ENCODE measurements around the gene MRPS2.

Gene MRPS2

GRCh38 chr9:135500071-135500524 lies 384 bp upstream of the MRPS2 start:
- 0% methylated on average over 27 of the region's 29 CpGs for WGBS (ENCODE audit: insufficient coverage)
- Histone ChIP-seq H3K27ac (ENCODE audit: insufficient read depth in 1 of 2, low read depth in 1 of 2, low read length in 2 of 2, poor library complexity in 1 of 2, severe bottlenecking in 2 of 2) (no peak overlapping the region), H3K4me3 (ENCODE audit: control insufficient read depth in 1 of 7, extremely low read depth in 1 of 7, insufficient read depth in 4 of 7, low read depth in 2 of 7, low read length in 6 of 7) (peak overlapping the region; percentile 50 to 92 (median 75)), H3K9me3 (ENCODE audit: control extremely low read depth in 1 of 5, control insufficient read depth in 4 of 5, insufficient read depth in 2 of 5, low read depth in 1 of 5, low read length in 4 of 5) (no peaks in the 10 kb centered on the region), H3K36me3 (ENCODE audit: control insufficient read depth in 4 of 4, insufficient read depth in 4 of 4, low read length in 3 of 4) (peaks cover 0 to 35% (median 26%) of the 10 kb centered on the region in 4 experiments), H3K27me3 (replicated peaks in 2 of 5; ENCODE audit: control insufficient read depth in 4 of 5, insufficient read depth in 5 of 5, low read length in 4 of 5) (peaks cover 0 to 10% (median 0%) of the 10 kb centered on the region in 5 experiments), H3K4me1 (ENCODE audit: control extremely low read depth in 1 of 4, control insufficient read depth in 4 of 4, insufficient read depth in 4 of 4, low read length in 3 of 4) (peaks cover 0 to 32% (median 29%) of the 10 kb centered on the region in 4 experiments)
- ChIA-PET CTCF (interaction anchor here (2.2 kb wide), 1 partner anchor 9 kb away, joined by 6 read pairs; no protein-coding TSS in a partner anchor), POLR2A (no interaction called here)
- peak in 2 of 3 donors; percentile 9 to 26 for DNase-seq

DNA sequence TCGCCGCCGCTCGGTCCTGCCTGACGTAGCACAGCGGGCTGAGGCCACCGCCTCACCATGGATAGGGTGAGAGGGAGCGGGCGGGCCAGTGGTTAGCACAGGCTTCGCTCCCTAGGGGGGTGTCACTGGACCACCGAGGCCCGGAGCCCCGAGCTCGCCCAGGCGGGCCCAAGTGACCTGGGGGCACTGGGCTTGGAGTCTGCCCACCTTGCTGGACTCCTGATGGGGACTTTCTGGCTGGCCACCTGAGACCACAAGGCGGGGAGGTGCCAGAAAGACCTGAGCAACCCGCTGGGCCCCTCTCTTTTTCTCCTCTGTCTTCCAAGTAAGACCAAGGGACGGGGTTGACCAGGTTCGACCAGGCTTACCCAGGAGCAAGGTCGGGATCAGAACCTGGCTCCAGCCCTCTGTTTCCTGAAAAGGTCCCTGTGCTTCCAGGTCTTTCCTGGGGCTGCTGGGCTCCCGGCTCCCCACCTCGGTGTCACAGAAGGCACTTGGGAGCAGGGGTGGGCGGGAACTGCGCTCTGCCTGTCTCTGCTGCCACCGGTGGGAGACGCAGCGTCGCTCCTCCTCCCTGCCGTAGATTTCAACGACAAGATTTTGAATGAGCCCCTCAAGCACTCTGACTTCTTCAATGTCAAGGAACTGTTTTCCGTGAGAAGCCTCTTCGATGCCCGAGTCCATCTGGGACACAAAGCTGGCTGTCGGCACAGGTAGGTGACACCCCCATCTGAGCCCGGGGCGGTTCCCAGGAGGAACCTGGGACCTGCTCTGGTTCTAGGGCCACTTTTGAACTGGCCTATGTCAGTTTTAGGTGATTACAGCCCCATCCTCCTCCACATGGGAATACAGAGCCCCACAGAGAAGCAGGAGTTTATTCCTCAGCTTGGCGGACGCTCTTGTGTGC lies 1.0 kb downstream of the MRPS2 start:
- POLR2A ChIA-PET, result no interaction called here
- no peaks in the 10 kb centered on the region for H3K9me3 ChIP-seq (ENCODE audit: control extremely low read depth in 1 of 5, control insufficient read depth in 4 of 5, insufficient read depth in 2 of 5, low read depth in 1 of 5, low read length in 4 of 5)
- peaks cover 0 to 32% (median 29%) of the 10 kb centered on the region in 4 experiments for H3K4me1 ChIP-seq (ENCODE audit: control extremely low read depth in 1 of 4, control insufficient read depth in 4 of 4, insufficient read depth in 4 of 4, low read length in 3 of 4)
- CTCF ChIA-PET, result interaction anchor here (1.2 kb wide), 1 partner anchor 38 kb away, joined by 3 read pairs; no protein-coding TSS in a partner anchor
- peak overlapping the region; percentile 54 to 82 for H3K27ac ChIP-seq (ENCODE audit: insufficient read depth in 1 of 2, low read depth in 1 of 2, low read length in 2 of 2, poor library complexity in 1 of 2, severe bottlenecking in 2 of 2)
- DNase-seq, result no peak
- H3K27me3 ChIP-seq (replicated peaks in 2 of 5; ENCODE audit: control insufficient read depth in 4 of 5, insufficient read depth in 5 of 5, low read length in 4 of 5), result peaks cover 0 to 10% (median 0%) of the 10 kb centered on the region in 5 experiments
- WGBS (ENCODE audit: insufficient coverage), result 56% methylated on average over 32 of the region's 38 CpGs
- peak overlapping the region; percentile 50 to 92 (median 75) for H3K4me3 ChIP-seq (ENCODE audit: control insufficient read depth in 1 of 7, extremely low read depth in 1 of 7, insufficient read depth in 4 of 7, low read depth in 2 of 7, low read length in 6 of 7)
- H3K36me3 ChIP-seq (ENCODE audit: control insufficient read depth in 4 of 4, insufficient read depth in 4 of 4, low read length in 3 of 4), result peaks cover 0 to 41% (median 29%) of the 10 kb centered on the region in 4 experiments

GRCh38 chr9:135502168-135502872 lies 1.8 kb downstream of the MRPS2 start:
- 98% methylated on average over 14 of the region's 15 CpGs for WGBS (ENCODE audit: insufficient coverage)
- ChIA-PET POLR2A (no interaction called here), CTCF (interaction anchor here (1.2 kb wide), 1 partner anchor 39 kb away, joined by 3 read pairs; no protein-coding TSS in a partner anchor)
- DNase-seq, result no peak
- Histone ChIP-seq H3K36me3 (ENCODE audit: control insufficient read depth in 4 of 4, insufficient read depth in 4 of 4, low read length in 3 of 4) (peaks cover 0 to 41% (median 29%) of the 10 kb centered on the region in 4 experiments), H3K27ac (ENCODE audit: insufficient read depth in 1 of 2, low read depth in 1 of 2, low read length in 2 of 2, poor library complexity in 1 of 2, severe bottlenecking in 2 of 2) (peak overlapping the region in 1 of 2 experiments; percentile 82), H3K4me3 (ENCODE audit: control insufficient read depth in 1 of 7, extremely low read depth in 1 of 7, insufficient read depth in 4 of 7, low read depth in 2 of 7, low read length in 6 of 7) (peak overlapping the region in 1 of 7 experiments; percentile 74), H3K27me3 (replicated peaks in 2 of 5; ENCODE audit: control insufficient read depth in 4 of 5, insufficient read depth in 5 of 5, low read length in 4 of 5) (peaks cover 0 to 10% (median 0%) of the 10 kb centered on the region in 5 experiments), H3K4me1 (ENCODE audit: control extremely low read depth in 1 of 4, control insufficient read depth in 4 of 4, insufficient read depth in 4 of 4, low read length in 3 of 4) (peaks cover 0 to 32% (median 29%) of the 10 kb centered on the region in 4 experiments), H3K9me3 (ENCODE audit: control extremely low read depth in 1 of 5, control insufficient read depth in 4 of 5, insufficient read depth in 2 of 5, low read depth in 1 of 5, low read length in 4 of 5) (no peaks in the 10 kb centered on the region)

GRCh38 chr9:135502873-135503321 lies 2.4 kb downstream of the MRPS2 start:
- Histone ChIP-seq H3K4me1 (ENCODE audit: control extremely low read depth in 1 of 4, control insufficient read depth in 4 of 4, insufficient read depth in 4 of 4, low read length in 3 of 4) (peaks cover 0 to 32% (median 29%) of the 10 kb centered on the region in 4 experiments), H3K27me3 (replicated peaks in 2 of 5; ENCODE audit: control insufficient read depth in 4 of 5, insufficient read depth in 5 of 5, low read length in 4 of 5) (peaks cover 0 to 8% (median 0%) of the 10 kb centered on the region in 5 experiments), H3K9me3 (ENCODE audit: control extremely low read depth in 1 of 5, control insufficient read depth in 4 of 5, insufficient read depth in 2 of 5, low read depth in 1 of 5, low read length in 4 of 5) (no peaks in the 10 kb centered on the region), H3K36me3 (ENCODE audit: control insufficient read depth in 4 of 4, insufficient read depth in 4 of 4, low read length in 3 of 4) (peaks cover 0 to 41% (median 29%) of the 10 kb centered on the region in 4 experiments), H3K27ac (ENCODE audit: insufficient read depth in 1 of 2, low read depth in 1 of 2, low read length in 2 of 2, poor library complexity in 1 of 2, severe bottlenecking in 2 of 2) (no peak overlapping the region), H3K4me3 (ENCODE audit: control insufficient read depth in 1 of 7, extremely low read depth in 1 of 7, insufficient read depth in 4 of 7, low read depth in 2 of 7, low read length in 6 of 7) (no peak overlapping the region)
- WGBS (ENCODE audit: insufficient coverage), result 97% methylated on average over 16 of the region's 16 CpGs
- ChIA-PET CTCF (interaction anchor here (1.2 kb wide), 1 partner anchor 40 kb away, joined by 3 read pairs; no protein-coding TSS in a partner anchor), POLR2A (no interaction called here)
- DNase-seq, result no peak

- WGBS (ENCODE audit: insufficient coverage), result 97% methylated on average over 32 of the region's 41 CpGs
- Histone ChIP-seq H3K27ac (ENCODE audit: insufficient read depth in 1 of 2, low read depth in 1 of 2, low read length in 2 of 2, poor library complexity in 1 of 2, severe bottlenecking in 2 of 2) (no peak overlapping the region), H3K27me3 (replicated peaks in 2 of 5; ENCODE audit: control insufficient read depth in 4 of 5, insufficient read depth in 5 of 5, low read length in 4 of 5) (peaks cover 0 to 3% (median 0%) of the 10 kb centered on the region in 5 experiments), H3K4me1 (ENCODE audit: control extremely low read depth in 1 of 4, control insufficient read depth in 4 of 4, insufficient read depth in 4 of 4, low read length in 3 of 4) (peaks cover 0 to 32% (median 29%) of the 10 kb centered on the region in 4 experiments), H3K4me3 (ENCODE audit: control insufficient read depth in 1 of 7, extremely low read depth in 1 of 7, insufficient read depth in 4 of 7, low read depth in 2 of 7, low read length in 6 of 7) (no peak overlapping the region), H3K9me3 (ENCODE audit: control extremely low read depth in 1 of 5, control insufficient read depth in 4 of 5, insufficient read depth in 2 of 5, low read depth in 1 of 5, low read length in 4 of 5) (peaks cover 0 to 3% (median 0%) of the 10 kb centered on the region in 5 experiments), H3K36me3 (ENCODE audit: control insufficient read depth in 4 of 4, insufficient read depth in 4 of 4, low read length in 3 of 4) (peaks cover 0 to 41% (median 29%) of the 10 kb centered on the region in 4 experiments)
- DNase-seq, result no peak
- CTCF ChIA-PET, result interaction anchor here (0.8 to 1.3 kb wide), 4 partner anchors 14 to 31 kb away, joined by 3 to 5 read pairs (median 4); no protein-coding TSS in a partner anchor
- POLR2A ChIA-PET, result no interaction called here
Observed at GRCh38 chr9:135503371-135504261, 3.1 kb downstream of the MRPS2 start.

Measured in common myeloid progenitor, CD34-positive (primary cell).